Panc1 (cell line): ENCODE measurements around the gene INPP5F.

Source experiments
- CTCF ChIP-seq: fragments of 450-650 bp; IDR thresholded peaks from 2 replicates; pipeline ENCODE4 v1.5.1; 2017; ENCODE audit warnings: mild to moderate bottlenecking
- POLR2AphosphoS5 ChIP-seq: IDR thresholded peaks from 2 replicates; pipeline ENCODE4 v1.6.1; 2012; ENCODE audit warnings: mild to moderate bottlenecking, low read depth, low read length, moderate library complexity
- REST ChIP-seq, 2 experiments: IDR thresholded peaks; 2 replicates each; pipeline ENCODE4 v1.6.1; 2011 to 2012; ENCODE audit warnings: low read depth in 2 of 2, control low read depth in 1 of 2, low read length in 1 of 2, mild to moderate bottlenecking in 1 of 2, moderate library complexity in 1 of 2; ENCODE audit not compliant: insufficient read depth in 1 of 2
- SIN3A ChIP-seq: IDR thresholded peaks from 2 replicates; pipeline ENCODE4 v1.6.1; 2012; ENCODE audit warnings: low read depth, mild to moderate bottlenecking, low read length, moderate library complexity, borderline replicate concordance; ENCODE audit not compliant: insufficient read depth
- TCF7L2 ChIP-seq: IDR thresholded peaks from 2 replicates; pipeline ENCODE4 v1.6.1; 2011; ENCODE audit warnings: mild to moderate bottlenecking, low read depth, low read length, inconsistent platforms

- no peak for TF ChIP-seq CTCF
- no peak for TF ChIP-seq POLR2AphosphoS5
- TF ChIP-seq SIN3A = no peak
- TF ChIP-seq TCF7L2 = no peak
- TF ChIP-seq REST (IDR thresholded peaks at IDR 0.05; ENCODE audit: insufficient read depth in 1 of 2, low read depth in 2 of 2, low read length in 1 of 2) = no peak
Measured at GRCh38 chr10:119677126-119677525, 48.7 kb upstream of the INPP5F start.
